HCT116 (cell line): ENCODE data around the gene NUDT5.

Experiments used
- CBX3 ChIP-seq: IDR thresholded peaks from 2 replicates; pipeline ENCODE4 v1.6.1; 2012; ENCODE audit warnings: low read depth
- EGR1 ChIP-seq: IDR thresholded peaks from 2 replicates; pipeline ENCODE4 v1.6.1; 2012; ENCODE audit warnings: low read depth
- EZH2 ChIP-seq: fragments of 200-600 bp; sonication (generic); IDR thresholded peaks from 2 replicates; pipeline ENCODE4 v1.6.1; 2017; ENCODE audit warnings: antibody characterized with exemption, mixed run types
- EZH2phosphoT487 ChIP-seq: fragments of 200-600 bp; IDR thresholded peaks from 2 replicates; pipeline ENCODE4 v1.6.1; 2018; ENCODE audit warnings: antibody characterized with exemption, borderline replicate concordance
- POLR2A ChIP-seq: IDR thresholded peaks from 2 replicates; pipeline ENCODE4 v1.7.0; 2011; ENCODE audit warnings: borderline replicate concordance; ENCODE audit not compliant: insufficient read depth, insufficient read length; ENCODE audit errors: extremely low read depth
- POLR2AphosphoS5 ChIP-seq: IDR thresholded peaks from 2 replicates; pipeline ENCODE4 v1.6.1; 2011; ENCODE audit warnings: mild to moderate bottlenecking, low read depth, low read length, moderate library complexity
- RAD21 ChIP-seq: IDR thresholded peaks from 2 replicates; pipeline ENCODE4 v1.6.1; 2012; ENCODE audit warnings: low read depth, mild to moderate bottlenecking
- YY1 ChIP-seq: IDR thresholded peaks from 2 replicates; pipeline ENCODE4 v1.6.1; 2011; ENCODE audit warnings: low read length, low read depth, moderate library complexity, mild to moderate bottlenecking; ENCODE audit not compliant: insufficient replicate concordance; ENCODE audit errors: extremely low read depth
- ZFX ChIP-seq: fragments of 450-650 bp; IDR thresholded peaks from 2 replicates; pipeline ENCODE4 v1.6.1; 2017
- ZNF274 ChIP-seq: fragments of 200-500 bp; sonication (Bioruptor generic); IDR thresholded peaks from 2 replicates; pipeline ENCODE4 v1.6.1; 2014; ENCODE audit warnings: mild to moderate bottlenecking, low read depth, low read length, inconsistent platforms
- TF ChIP-seq, protein P1 (sequence below): IDR thresholded peaks from 2 replicates; pipeline ENCODE4 v1.6.1; 2012
- TF ChIP-seq, protein P2 (sequence below): IDR thresholded peaks from 2 replicates; pipeline ENCODE4 v1.6.1; 2012; ENCODE audit warnings: low read depth
- TF ChIP-seq, protein P3 (sequence below), 3 experiments: fragments of 200-600 bp in 1 of 3; sonication (generic) in 1 of 3; IDR thresholded peaks in 2 of 3; conservative IDR thresholded peaks in 1 of 3; 2 replicates each; pipeline ENCODE4 v1.5.1; 2012 to 2017; ENCODE audit warnings: low read depth in 2 of 3, low read length in 2 of 3, antibody characterized with exemption in 1 of 3, borderline replicate concordance in 1 of 3, control low read depth in 1 of 3, mild to moderate bottlenecking in 1 of 3, mixed read lengths in 1 of 3, mixed run types in 1 of 3, moderate library complexity in 1 of 3; ENCODE audit not compliant: insufficient read depth in 1 of 3
- TF ChIP-seq, protein P4 (sequence below): IDR thresholded peaks from 2 replicates; pipeline ENCODE4 v1.6.1; 2012

DNA sequence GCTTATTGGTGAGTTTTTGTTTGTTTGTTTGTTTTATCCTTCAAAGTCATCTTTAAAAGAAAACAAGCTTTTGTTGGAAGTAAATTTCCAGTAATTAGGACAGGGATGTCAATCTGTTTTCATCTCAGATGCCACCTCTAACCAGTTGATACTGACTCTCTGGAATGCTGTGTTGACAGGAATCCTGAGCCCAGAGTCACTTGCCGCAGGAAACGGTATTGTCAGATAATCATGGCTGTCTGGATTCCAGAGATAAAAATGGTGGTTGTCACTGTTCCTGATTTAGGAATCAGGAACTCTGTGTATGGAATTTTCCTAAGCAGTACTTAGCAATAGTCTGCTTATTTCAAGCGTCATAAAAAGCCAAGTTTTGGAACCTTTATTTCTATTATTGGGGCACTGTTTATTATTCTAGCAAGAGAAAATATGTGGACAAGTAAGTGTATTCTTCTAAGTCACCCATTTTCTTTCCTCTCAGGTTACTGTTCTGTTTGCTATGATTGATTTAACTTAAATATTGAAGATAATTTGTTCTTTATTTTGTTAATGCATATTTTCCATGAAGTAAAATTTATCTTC is 39.5 kb upstream of the NUDT5 start:
- TF ChIP-seq, protein P1, sequence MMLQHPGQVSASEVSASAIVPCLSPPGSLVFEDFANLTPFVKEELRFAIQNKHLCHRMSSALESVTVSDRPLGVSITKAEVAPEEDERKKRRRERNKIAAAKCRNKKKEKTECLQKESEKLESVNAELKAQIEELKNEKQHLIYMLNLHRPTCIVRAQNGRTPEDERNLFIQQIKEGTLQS, result no peak
- TF ChIP-seq, protein P2, sequence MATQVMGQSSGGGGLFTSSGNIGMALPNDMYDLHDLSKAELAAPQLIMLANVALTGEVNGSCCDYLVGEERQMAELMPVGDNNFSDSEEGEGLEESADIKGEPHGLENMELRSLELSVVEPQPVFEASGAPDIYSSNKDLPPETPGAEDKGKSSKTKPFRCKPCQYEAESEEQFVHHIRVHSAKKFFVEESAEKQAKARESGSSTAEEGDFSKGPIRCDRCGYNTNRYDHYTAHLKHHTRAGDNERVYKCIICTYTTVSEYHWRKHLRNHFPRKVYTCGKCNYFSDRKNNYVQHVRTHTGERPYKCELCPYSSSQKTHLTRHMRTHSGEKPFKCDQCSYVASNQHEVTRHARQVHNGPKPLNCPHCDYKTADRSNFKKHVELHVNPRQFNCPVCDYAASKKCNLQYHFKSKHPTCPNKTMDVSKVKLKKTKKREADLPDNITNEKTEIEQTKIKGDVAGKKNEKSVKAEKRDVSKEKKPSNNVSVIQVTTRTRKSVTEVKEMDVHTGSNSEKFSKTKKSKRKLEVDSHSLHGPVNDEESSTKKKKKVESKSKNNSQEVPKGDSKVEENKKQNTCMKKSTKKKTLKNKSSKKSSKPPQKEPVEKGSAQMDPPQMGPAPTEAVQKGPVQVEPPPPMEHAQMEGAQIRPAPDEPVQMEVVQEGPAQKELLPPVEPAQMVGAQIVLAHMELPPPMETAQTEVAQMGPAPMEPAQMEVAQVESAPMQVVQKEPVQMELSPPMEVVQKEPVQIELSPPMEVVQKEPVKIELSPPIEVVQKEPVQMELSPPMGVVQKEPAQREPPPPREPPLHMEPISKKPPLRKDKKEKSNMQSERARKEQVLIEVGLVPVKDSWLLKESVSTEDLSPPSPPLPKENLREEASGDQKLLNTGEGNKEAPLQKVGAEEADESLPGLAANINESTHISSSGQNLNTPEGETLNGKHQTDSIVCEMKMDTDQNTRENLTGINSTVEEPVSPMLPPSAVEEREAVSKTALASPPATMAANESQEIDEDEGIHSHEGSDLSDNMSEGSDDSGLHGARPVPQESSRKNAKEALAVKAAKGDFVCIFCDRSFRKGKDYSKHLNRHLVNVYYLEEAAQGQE, result no peak
- TF ChIP-seq, protein P3, sequence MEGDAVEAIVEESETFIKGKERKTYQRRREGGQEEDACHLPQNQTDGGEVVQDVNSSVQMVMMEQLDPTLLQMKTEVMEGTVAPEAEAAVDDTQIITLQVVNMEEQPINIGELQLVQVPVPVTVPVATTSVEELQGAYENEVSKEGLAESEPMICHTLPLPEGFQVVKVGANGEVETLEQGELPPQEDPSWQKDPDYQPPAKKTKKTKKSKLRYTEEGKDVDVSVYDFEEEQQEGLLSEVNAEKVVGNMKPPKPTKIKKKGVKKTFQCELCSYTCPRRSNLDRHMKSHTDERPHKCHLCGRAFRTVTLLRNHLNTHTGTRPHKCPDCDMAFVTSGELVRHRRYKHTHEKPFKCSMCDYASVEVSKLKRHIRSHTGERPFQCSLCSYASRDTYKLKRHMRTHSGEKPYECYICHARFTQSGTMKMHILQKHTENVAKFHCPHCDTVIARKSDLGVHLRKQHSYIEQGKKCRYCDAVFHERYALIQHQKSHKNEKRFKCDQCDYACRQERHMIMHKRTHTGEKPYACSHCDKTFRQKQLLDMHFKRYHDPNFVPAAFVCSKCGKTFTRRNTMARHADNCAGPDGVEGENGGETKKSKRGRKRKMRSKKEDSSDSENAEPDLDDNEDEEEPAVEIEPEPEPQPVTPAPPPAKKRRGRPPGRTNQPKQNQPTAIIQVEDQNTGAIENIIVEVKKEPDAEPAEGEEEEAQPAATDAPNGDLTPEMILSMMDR (IDR thresholded peaks at IDR 0.05 in 2 of 3, conservative IDR thresholded peaks at IDR 0.05 in 1 of 3; ENCODE audit: borderline replicate concordance in 1 of 3, insufficient read depth in 1 of 3, low read depth in 2 of 3, low read length in 2 of 3), result no peak
- no peak for TF ChIP-seq ZNF274
- TF ChIP-seq CBX3, result no peak
- TF ChIP-seq POLR2AphosphoS5, result no peak
- no peak for TF ChIP-seq EZH2
- no peak for TF ChIP-seq EZH2phosphoT487
- TF ChIP-seq, protein P4, sequence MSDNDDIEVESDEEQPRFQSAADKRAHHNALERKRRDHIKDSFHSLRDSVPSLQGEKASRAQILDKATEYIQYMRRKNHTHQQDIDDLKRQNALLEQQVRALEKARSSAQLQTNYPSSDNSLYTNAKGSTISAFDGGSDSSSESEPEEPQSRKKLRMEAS, result no peak
- TF ChIP-seq ZFX, result no peak
- TF ChIP-seq YY1, result no peak
- no peak for TF ChIP-seq EGR1
- no peak for TF ChIP-seq POLR2A
- no peak for TF ChIP-seq RAD21
